Stimulated activated CD8-positive, alpha-beta memory T cell treated with anti-CD3 and anti-CD28 coated beads, Interleukin-12 subunit alpha, Interleukin-12 subunit beta, amount 100 ng/mL, for 1 hour (primary cell): ENCODE data around the gene LARGE2.
A peak's percentile ranks its signal among the peaks of the same experiment; 100 is the strongest.

Source experiments
- DNase-seq: peaks from one replicate; pipeline ENCODE4 v3.0.0-alpha.2; 2020; ENCODE audit warnings: low read depth

LARGE2 gene

DNA sequence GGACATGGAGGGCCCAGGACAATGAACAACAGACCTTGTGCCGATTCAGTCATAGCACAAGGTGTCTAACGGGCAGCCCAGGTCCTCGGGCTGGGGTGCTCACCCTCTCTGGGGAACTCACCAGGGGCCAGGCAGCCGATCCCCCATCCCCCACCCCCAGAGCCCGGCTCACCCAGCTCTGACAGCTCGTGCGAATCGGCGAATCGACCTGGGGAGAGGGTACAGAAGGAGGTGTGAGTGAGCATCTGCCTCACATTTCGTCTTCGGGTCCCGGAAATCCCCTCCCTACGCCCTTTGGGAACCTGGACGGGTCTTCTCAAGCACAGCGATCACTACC lies 5.2 kb upstream of the LARGE2 start:
- DNase-seq, result no peak

DNA sequence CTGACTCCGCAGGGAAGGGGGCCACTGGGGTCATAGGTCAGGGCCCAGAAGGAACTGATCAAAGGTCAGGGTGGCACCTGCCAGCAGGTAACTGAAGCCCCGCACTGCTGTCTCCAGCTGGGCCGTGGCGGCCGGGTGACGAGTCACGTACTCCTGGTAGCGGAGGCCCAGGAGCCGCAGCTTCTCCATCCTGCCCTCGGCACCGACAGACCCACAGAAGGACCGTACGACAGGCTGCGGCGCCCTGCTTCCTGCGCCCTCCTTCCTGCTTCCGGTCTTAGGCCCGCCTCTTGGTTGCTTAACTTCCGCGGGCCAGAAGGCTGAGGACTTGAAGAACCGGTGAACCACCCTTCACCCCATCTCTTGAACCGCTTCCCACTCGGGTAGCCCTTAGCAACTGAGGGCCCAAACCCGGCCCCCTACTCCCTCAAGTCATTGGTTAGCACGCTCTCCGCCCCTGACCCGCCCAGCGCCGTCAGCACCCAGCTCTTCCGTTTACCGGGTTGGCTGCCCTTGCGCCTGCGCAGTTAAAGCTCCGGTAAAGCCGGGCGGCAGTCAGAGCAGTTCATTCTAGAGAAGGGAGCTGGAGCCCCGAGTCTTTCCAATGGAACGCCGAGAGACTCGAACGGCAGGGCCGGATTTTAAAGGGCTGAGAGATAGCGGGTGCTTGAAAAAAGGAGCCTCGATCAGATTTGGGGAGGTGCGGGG lies 4.7 kb upstream of the LARGE2 start, which contains the start of gene PEX16:
TSS of gene PEX16 (minus strand) at position 255 of the 708 bp plus-strand sequence. CDS start at position 189, 66 bp downstream.
- DNase-seq, result peak; percentile 91

DNA sequence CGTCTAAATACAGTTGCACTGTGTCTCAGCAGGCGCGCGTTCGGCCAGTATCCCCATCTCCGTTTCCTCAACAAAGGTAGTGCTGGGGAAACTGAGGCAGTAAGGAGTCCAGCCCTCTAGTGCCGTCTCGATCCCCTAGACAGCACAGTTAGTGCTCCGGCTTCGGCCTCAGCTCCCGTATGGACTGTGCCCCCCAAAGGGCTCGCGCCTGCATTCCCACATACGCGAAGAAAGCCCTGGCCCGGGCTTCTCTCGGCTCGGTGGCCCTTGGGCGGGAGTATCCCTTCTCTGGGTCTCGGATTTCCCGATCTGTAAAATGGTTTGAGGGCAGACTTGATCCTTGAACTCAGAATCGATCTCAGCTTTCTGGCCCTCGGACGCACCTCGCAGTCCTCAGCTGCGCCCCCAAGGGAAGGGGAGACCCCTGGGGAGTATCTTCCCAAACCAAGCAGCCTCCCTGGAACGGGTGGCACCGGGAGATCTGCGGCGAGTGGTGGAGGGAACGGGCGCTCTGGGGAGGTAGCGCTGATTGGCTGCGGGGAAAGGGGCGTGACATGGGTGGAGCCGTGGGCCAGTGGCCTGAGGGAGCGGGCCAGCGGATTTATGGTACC lies 4.0 kb upstream of the LARGE2 start:
- DNase-seq, result no peak

DNA sequence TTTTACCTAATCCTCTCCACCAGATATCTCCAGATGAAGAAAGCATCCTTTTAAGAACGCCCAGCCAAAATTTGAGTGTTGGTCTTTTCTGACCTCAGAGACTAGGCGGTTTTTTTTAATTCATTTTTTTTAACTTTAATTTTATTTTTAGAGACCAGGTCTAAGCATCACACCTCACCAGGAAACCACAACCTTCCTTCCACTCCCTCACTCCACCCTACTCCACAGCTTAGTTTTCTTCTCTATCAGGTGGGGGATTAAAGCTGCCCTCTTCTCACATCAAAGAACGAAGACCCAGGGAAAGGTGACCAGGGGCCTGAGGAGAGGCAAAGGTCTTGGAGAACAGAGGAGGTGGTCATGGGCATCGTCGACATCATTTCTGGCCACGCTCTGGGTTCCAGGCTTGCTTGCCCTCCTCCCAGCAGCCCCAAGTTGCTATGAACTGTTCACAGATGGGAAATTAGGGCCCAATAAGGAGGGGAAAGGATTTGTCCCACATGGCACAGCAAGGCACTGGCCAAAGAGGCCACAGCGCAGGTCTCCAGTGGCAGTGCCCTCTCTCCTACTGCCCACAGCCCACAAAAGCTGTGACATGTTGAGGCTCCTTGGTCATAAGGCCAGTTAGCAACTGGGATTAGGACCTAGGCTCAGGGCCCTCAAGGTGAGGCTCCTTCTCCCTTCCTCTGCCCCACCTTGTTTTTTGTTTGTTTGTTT lies 3.3 kb upstream of the LARGE2 start:
- DNase-seq, result no peak

DNA sequence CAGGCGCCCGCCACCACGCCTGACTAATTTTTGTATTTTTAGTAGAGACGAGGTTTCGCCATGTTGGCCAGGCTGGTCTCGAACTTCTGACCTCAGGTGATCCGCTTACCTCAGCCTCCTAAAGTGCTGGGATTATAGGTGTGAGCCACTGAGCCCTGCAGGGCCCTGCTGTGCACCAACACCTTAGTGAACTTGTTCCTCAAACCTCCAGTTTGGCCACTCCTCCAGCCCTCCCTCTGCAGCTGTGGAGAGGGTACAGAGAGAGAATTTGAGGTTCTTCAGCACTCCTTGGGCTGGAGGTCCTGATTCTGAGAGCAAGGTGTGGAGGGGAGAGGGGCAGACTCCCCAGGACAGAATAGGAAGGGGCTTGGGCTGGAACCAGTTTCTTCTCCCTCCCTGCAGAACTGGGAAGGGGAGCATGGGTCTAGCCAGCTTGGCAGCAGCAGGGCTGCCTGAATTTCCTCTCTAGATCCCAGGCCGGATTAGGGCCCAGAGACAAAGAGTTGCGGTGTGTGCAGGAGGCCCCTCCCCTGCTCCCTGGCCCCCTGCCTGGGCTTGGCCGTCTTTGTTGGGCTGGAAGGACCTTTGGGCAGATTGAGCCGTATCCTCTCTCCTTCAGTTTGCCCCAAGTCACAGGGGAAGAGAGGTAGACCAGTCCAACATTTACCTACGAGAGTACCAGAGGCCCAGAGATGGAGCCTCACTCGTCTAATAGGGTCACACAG lies 2.5 kb upstream of the LARGE2 start:
- DNase-seq, result no peak

DNA sequence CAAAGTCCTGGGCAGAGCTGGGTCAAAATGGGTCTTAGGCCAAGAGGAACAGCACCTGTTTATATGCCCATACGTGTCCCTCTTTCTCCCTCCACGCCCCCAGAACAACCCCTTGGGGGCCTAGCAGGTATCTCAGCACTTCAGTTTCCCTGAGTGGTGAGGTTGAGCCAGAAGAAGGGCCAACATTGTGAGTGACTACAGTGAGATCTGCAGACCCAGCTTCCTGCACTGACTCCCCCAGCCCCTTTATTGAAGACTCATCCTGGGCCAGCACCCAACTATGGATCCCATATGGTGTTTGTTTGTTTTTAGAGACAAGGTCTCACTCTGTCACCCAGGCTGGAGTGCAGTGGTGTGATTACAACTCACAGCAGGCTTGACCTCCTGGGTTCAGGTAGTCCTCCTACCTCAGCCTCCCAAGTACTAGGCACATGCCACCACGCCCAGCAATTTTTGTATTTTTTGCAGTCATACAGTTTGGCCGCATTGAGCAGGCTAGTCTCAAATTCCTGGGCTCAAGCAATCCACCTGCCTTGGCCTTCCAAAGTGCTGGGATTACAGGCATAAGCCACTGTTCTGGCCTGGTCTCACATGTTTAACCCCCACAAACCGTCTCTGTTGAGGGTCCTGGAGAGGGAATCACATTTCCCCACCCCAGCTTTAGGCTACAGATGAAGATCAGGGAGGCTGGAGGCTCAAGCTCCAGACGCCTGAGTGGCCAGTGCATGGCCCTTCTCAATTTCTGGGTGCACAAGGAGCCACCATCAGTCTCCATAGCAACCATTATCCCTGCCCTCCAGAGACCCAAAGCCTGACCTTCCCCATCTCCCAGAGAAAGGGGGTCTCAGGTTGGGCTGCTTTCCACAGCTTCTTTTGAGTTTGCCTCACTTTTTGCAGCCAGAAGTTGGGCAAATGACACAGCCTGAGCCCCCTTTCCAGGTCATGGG lies 1.7 kb upstream of the LARGE2 start:
- DNase-seq, result no peak

DNA sequence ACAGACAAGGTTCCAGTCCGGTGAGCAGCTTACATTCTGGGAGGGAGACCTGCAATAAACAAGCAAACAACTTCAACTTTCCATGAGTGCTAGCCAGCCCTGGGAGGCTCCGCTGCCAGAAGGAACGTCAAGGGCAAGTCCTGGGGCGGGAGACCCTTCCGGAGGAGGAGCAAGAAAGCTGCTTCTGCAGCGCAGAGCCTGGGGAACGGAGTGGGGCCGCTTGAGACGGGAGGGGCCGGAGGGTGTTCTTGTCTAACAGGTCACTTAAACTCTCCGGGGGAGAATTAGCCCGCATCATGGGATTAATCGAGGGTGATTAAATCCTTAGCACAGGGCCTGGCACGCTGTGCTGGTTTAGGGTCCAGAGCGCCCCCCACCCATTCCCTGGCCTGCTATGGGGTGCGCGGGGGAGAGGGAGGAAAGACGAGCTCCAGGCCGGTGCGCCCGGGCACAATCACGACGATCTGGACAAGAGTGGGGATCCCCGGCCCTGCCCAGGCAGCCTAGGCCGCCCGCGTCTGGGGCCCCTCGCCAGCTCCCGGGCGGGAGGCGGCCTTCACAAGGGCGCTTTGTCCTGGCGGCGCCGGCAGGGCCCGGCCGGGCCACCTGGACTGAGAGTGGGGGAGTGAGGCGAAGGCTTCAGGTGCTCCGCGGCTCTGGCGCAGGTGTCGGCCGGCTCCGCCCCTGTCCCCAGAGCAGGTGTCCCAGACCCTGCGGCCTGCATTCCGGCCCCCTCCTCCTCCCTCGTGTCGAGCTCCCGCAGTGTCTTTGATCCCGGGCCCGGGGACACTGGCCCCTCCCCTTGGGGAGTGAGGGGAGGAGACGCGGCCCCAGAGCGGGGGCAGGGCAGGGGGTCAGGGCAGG lies 663 bp upstream of the LARGE2 start:
- no peak for DNase-seq

DNA sequence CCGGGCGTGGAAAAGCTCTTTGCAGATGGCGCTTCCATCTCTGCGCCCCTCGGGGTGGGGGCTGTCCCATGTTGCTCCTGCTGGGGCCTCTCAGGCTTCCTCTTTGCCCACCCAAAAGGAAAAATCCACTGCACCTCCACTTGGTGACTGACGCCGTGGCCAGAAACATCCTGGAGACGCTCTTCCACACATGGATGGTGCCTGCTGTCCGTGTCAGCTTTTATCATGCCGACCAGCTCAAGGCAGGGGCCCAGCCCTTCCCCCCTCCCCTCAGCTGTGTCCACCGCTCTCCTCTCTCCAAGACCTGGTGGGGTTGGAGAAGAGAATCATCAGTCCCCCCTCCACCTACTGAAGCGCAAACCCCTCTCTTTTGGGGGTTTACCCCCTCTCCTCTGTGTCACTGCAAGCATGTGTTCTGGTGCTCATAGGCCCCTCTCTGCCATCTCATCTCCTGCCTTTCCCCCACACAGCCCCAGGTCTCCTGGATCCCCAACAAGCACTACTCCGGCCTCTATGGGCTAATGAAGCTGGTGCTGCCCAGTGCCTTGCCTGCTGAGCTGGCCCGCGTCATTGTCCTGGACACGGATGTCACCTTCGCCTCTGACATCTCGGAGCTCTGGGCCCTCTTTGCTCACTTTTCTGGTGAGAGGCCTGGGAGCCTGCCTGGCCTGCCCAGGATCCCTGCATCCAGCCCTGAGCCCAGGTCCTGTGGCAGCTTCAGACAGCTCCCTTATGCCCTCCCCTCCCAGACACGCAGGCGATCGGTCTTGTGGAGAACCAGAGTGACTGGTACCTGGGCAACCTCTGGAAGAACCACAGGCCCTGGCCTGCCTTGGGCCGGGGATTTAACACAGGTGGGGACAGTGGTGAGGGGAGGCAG lies 1.8 kb downstream of the LARGE2 start:
- DNase-seq, result no peak

DNA sequence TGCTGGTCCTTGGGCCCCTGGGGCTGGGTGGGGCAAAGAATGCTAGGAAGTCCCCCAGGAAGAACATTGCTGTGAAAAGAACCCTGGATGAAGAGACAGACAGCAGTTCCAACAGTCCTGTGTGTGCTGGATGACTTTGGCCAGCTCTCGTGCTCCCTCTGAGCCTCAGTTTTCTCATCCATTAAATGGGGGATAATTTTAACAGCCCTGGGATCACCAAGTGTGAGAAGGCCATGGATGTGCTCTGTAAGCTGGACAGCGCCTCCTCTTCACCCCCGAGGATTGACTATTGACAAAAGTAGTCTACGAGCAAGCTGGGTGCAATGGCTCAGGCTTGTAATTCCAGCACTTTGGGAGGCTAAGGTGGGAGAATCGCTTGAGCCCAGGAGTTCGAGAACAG lies 2.5 kb downstream of the LARGE2 start:
- no peak for DNase-seq

DNA sequence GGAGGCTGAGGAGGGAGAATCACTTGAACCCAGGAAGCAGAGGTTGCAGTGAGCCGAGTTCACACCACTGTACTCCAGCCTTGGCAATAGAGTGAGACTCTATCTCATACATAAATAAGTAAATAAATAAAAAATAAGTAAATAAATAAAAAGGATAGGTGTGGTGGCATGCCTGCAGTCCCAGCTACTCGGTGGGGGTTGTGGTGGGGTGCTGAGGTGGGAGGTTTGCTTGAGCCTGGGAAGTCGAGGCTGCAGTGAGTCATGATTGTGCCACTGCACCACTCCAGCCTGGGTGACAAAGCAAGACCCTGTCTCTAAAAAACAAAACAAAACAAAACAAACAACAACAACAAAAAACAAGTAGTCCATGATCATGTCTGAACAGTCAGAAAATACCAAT lies 3.1 kb downstream of the LARGE2 start:
- no peak for DNase-seq

DNA sequence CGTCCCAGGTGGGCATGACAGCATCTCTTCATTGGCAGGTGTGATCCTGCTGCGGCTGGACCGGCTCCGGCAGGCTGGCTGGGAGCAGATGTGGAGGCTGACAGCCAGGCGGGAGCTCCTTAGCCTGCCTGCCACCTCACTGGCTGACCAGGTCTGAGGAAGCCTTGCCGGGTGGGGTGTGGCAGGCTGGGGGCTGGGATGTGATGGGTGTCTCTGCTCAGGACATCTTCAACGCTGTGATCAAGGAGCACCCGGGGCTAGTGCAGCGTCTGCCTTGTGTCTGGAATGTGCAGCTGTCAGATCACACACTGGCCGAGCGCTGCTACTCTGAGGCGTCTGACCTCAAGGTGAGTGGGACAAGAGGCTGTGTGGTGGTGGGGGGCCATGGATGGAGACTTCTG lies 3.5 kb downstream of the LARGE2 start:
- no peak for DNase-seq

DNA sequence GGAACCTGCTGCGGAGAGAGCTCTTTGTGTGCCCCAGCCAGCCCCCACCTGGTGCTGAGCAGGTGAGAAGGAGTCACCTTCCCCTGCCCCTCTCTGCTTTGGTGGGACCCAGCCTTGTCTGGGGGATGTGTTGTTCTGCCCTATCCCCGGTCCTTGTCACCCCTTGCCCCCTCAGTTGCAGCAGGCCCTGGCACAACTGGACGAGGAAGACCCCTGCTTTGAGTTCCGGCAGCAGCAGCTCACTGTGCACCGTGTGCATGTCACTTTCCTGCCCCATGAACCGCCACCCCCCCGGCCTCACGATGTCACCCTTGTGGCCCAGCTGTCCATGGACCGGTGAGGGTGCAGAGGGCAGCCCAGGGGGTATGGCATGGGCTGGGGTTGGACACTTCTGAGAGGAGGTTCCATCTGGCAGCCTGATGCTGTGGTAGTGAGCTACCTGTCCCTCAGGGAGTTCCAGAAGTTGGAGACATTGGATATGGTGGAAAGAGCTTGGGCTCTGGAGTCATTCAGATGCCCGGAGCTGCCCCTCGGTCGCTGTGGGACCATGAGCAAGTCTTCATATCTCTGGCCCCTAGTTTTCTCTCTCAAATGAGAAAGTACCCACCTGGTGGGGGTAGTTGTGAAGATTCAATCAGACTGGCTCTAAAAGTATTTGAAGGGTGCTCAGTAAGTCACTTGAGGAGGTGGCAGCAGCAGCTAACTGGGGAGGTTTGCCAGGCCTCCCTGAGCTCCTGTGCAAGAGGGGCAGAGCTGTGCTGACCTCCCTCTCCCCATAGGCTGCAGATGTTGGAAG lies 4.3 kb downstream of the LARGE2 start:
- DNase-seq, result no peak

DNA sequence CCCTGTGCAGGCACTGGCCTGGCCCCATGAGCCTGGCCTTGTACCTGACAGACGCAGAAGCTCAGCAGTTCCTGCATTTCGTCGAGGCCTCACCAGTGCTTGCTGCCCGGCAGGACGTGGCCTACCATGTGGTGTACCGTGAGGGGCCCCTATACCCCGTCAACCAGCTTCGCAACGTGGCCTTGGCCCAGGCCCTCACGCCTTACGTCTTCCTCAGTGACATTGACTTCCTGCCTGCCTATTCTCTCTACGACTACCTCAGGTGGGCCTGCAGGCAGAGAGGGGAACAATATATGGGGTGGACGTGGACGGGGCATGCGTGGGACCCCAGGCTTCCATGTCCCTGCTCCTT lies 4.9 kb downstream of the LARGE2 start:
- DNase-seq, result no peak

DNA sequence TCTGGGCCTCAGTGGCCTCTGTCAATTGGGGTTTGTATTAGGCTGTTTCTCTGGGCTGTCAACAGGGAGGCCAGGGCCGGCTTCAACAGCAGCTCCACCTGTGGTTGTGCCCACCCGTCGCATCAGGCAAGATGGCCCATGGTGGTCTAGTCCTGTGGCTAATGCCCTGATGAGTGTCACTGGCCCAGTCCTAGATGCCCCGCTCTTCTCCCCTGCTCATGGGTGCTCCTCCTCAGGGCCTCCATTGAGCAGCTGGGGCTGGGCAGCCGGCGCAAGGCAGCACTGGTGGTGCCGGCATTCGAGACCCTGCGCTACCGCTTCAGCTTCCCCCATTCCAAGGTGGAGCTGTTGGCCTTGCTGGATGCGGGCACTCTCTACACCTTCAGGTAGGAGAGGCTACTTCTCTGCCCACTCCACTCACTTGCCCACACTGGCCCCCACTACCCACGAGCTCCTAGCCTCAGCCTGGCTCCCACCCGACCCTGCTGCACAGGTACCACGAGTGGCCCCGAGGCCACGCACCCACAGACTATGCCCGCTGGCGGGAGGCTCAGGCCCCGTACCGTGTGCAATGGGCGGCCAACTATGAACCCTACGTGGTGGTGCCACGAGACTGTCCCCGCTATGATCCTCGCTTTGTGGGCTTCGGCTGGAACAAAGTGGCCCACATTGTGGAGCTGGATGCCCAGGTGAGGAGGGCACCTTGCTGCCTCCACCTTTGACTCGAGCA lies 5.4 kb downstream of the LARGE2 start:
- no peak for DNase-seq

DNA sequence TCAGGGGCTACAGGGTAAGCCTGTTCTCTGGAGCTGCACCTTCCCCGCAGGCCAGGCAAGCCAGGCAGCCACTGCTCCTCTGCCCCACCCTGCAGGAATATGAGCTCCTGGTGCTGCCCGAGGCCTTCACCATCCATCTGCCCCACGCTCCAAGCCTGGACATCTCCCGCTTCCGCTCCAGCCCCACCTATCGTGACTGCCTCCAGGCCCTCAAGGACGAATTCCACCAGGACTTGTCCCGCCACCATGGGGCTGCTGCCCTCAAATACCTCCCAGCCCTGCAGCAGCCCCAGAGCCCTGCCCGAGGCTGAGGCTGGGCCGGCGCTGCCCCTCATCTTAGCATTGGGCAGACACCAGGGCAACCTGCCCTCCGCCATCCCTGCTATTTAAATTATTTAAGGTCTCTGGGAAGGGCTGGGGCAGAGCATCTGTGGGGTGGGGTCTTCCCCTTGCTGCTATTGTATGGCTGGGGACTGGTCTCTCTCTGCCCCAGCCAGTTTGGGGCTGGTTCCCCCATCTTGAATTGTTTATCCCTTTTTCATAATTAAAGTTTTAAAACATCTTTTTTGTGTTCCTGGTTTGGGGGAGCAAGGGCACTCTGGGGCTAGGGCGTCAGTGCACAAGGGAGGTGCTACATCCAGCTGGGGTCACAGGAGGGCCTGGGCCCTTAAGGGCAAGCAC lies 6.2 kb downstream of the LARGE2 start:
- DNase-seq, result no peak

DNA sequence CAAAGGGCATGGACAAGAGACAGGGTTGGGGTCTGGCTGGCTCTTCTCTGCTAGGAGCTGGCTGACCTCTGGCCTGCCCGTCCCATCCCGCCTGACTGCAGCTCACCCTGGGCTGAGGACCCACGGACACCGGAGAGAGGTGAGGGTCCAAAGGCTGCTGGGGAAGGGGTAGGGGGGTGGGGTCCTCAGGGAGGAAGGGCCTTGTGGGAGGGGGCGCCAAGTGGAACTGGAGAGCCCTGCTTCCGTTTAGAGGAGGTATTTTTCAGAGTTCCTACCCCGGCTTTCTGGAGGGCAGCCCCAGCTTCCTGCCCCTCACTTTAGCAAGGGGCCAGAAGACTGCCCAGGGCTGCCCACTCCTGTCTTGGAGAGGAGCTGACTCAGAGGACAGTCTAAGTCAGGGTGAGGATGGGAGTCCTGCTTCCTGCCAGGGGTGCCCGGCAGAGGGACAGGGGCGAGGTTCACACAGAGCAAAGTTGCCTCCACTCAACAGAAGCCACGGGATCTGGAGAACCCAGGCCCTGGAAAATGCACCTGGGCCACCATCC lies 7.1 kb downstream of the LARGE2 start:
- no peak for DNase-seq
